Esophagus muscularis mucosa (tissue), 4 donors: ENCODE measurements around the gene LRRC42. TPM values are rescaled to one million over a fixed set of nuclear protein-coding genes. Genes with fewer than 3 reads are reported as not detected.

Experiments
- DNase-seq: peaks from one replicate; pipeline ENCODE4 v3.0.0-alpha.2; 2017; ENCODE audit errors: extremely low spot score
- H3K27ac ChIP-seq, 4 donors: fragments of 200-600 bp; sonication (generic); replicated peaks in 1 of 4; 1 replicate in 3 of 4; 2 replicates in 1 of 4; pipeline ENCODE4 v1.5.1; 2016 to 2019; ENCODE audit warnings: mild to moderate bottlenecking in 1 of 4
- H3K27me3 ChIP-seq, 4 donors: fragments of 200-600 bp; sonication (generic); one replicate each; pipeline versions ENCODE4 v1.5.1 to v1.6.0; 2016 to 2019
- H3K36me3 ChIP-seq, 4 donors: fragments of 200-600 bp; sonication (generic); one replicate each; pipeline ENCODE4 v1.5.1; 2016 to 2019
- H3K4me1 ChIP-seq, 4 donors: fragments of 200-600 bp; sonication (generic); one replicate each; pipeline ENCODE4 v1.5.1; 2016 to 2019
- H3K4me3 ChIP-seq, 4 donors: fragments of 200-600 bp; sonication (generic); 1 replicate in 2 of 4; 2 replicates in 2 of 4; pipeline ENCODE4 v1.5.1; 2016 to 2019; ENCODE audit warnings: mild to moderate bottlenecking in 4 of 4, moderate library complexity in 1 of 4
- H3K9me3 ChIP-seq, 4 donors: fragments of 200-600 bp; sonication (generic); 1 replicate in 3 of 4; 2 replicates in 1 of 4; pipeline ENCODE4 v1.5.1; 2016 to 2019
- CTCF ChIP-seq, 3 experiments: fragments of 200-600 bp in 2 of 3; fragments of 450-650 bp in 1 of 3; sonication (generic) in 2 of 3; IDR thresholded peaks; one replicate each; pipeline ENCODE4 v1.5.1; 2017 to 2019; ENCODE audit warnings: antibody characterized with exemption in 3 of 3, mild to moderate bottlenecking in 2 of 3, moderate library complexity in 1 of 3
- EP300 ChIP-seq: sonication (generic); formaldehyde crosslinking; IDR thresholded peaks from one replicate; pipeline ENCODE4 v1.6.1; 2017; ENCODE audit warnings: antibody characterized with exemption
- POLR2A ChIP-seq: fragments of 450-650 bp; IDR thresholded peaks from one replicate; pipeline ENCODE4 v1.6.1; 2017; ENCODE audit warnings: antibody characterized with exemption, moderate library complexity, mild to moderate bottlenecking, low read depth
- POLR2AphosphoS5 ChIP-seq, 2 donors: sonication (generic); formaldehyde crosslinking; IDR thresholded peaks; one replicate each; pipeline ENCODE4 v1.6.1; 2017; ENCODE audit warnings: antibody characterized with exemption in 2 of 2
- whole genome bisulfite sequencing: methylation state at CpG from one replicate; pipeline ENCODE4 v1.1.5; 2018; 5-methylcytosine and 5-hydroxymethylcytosine counted together
- intact Hi-C: fragments of 100-400 bp; cut with DNase I; formaldehyde crosslinking; loops from one replicate; pipeline ENCODE4 v1.15.1; 2023
- total RNA-seq, 4 donors: library from RNA; depleted of rRNA; stranded (reverse); fragments of >200 nt; gene quantifications; one replicate each; pipeline versions ENCODE4 v1.1.0 to v1.2.1, GENCODE V29; 2016

Gene LRRC42
- total RNA-seq, 4 donors from 2014 or later, result 22.8 to 35.6 (median 28.9) TPM

DNA sequence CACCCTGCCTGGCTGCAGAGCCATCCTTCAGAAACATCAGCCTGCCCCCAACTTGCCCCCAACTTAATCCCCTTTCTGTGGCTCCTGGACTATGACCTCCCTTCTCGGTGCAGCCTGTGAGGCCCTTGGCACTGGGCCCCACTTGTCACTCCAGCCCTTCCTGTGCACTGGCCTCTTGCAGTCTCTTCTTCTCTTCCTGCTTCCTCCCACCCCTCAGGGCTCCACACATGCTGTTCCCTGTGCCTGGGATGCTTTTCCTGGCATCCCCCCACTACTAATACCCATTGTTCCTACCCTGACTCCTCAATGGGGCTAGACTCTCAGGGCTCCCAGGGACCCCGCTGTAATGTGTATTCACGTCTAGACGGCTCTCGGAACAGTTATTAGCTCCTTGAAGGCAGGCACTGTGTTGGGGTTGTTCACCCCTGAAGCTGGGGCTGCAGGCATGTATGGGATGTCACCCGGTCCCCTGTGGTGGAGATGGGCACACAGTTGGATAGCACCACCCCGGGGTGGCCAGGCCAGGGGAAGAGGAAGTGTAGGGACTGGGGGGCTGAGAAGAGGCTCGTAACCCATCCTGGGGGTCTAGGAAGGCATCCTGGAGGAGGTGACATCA is 67.4 kb downstream of the LRRC42 start:
- Histone ChIP-seq H3K9me3 (no peaks in the 10 kb centered on the region), H3K27me3 (peaks cover 0 to 38% (median 0%) of the 10 kb centered on the region in 4 donors), H3K27ac (no peak overlapping the region), H3K4me3 (no peak overlapping the region), H3K4me1 (no peaks in the 10 kb centered on the region), H3K36me3 (no peaks in the 10 kb centered on the region)
- no peak for TF ChIP-seq EP300
- no peak for TF ChIP-seq POLR2A
- intact Hi-C loops, result no loop called here
- WGBS, result 69% methylated on average over 6 of the region's 8 CpGs
- peak; percentile 86 for DNase-seq

- H3K4me1 ChIP-seq, result no peaks in the 10 kb centered on the region
- WGBS, result 80% methylated on average over 7 of the region's 17 CpGs
- H3K9me3 ChIP-seq, result no peaks in the 10 kb centered on the region
- no peaks in the 10 kb centered on the region for H3K36me3 ChIP-seq
- H3K27ac ChIP-seq, result no peak overlapping the region
- peak; percentile 77 for DNase-seq
- TF ChIP-seq POLR2A (no peak), CTCF (IDR thresholded peaks at IDR 0.05) (no peak), EP300 (no peak), POLR2AphosphoS5 (IDR thresholded peaks at IDR 0.05) (no peak)
- H3K4me3 ChIP-seq, result no peak overlapping the region
- H3K27me3 ChIP-seq, result peaks cover 0 to 38% (median 0%) of the 10 kb centered on the region in 4 donors
- intact Hi-C loops, result no loop called here
Observed at GRCh38 chr1:54014009-54014629, 68.0 kb downstream of the LRRC42 start.

- WGBS, result 64% methylated on average over 8 of the region's 8 CpGs
Observed at GRCh38 chr1:54016343-54017282, 70.5 kb downstream of the LRRC42 start.

More at GRCh38 chr1:54016343-54017282, 70.5 kb downstream of the LRRC42 start:
- Histone ChIP-seq H3K9me3 (no peaks in the 10 kb centered on the region), H3K27me3 (peaks cover 0 to 28% (median 0%) of the 10 kb centered on the region in 4 donors), H3K4me3 (no peak overlapping the region), H3K4me1 (no peaks in the 10 kb centered on the region), H3K27ac (no peak overlapping the region), H3K36me3 (no peaks in the 10 kb centered on the region)
- intact Hi-C loops, result no loop called here
- peak; percentile 85 for DNase-seq
- no peak for TF ChIP-seq EP300
- no peak for TF ChIP-seq POLR2A
- no peak for TF ChIP-seq POLR2AphosphoS5 (IDR thresholded peaks at IDR 0.05)

Other genes with a start within 250 kb of the LRRC42 start
- under 1 TPM in 2 of 4 donors, not detected in 2; 0.17 to 0.42 TPM for gene GLIS1, start 207.2 kb upstream of the LRRC42 start, total RNA-seq
- gene NDC1, start 108.1 kb upstream of the LRRC42 start, total RNA-seq, result 1 to 10 TPM; 5.6 to 8.3 (median 8.1) TPM
- gene YIPF1, start 56.6 kb upstream of the LRRC42 start, total RNA-seq, result 10 to 100 TPM; 16.8 to 21.4 (median 19.7) TPM
- not detected for gene DIO1, start 52.2 kb upstream of the LRRC42 start, total RNA-seq
- gene IFT25, start 651 bp upstream of the LRRC42 start, total RNA-seq, result 10 to 100 TPM; 17.4 to 20.8 (median 17.6) TPM
- not detected for gene LDLRAD1, start 71.8 kb downstream of the LRRC42 start, total RNA-seq
- gene TMEM59, start 106.9 kb downstream of the LRRC42 start, total RNA-seq, result 100 to 1,000 TPM; 238 to 334 (median 288) TPM
- 1 to 10 TPM; 4.8 to 8.6 (median 7.1) TPM for gene TCEANC2, start 107.3 kb downstream of the LRRC42 start, total RNA-seq
- under 1 TPM in 3 of 4 donors, not detected in 1; 0.26 to 0.40 (median 0.33) TPM for gene CDCP2, start 206.7 kb downstream of the LRRC42 start, total RNA-seq